GM21528 (cell line): ENCODE results near the gene HARBI1.

Source experiments
- ATAC-seq: cut with Tn5 transposase; IDR thresholded peaks from one replicate; pipeline ENCODE4 v1.9.1; 2021; ENCODE audit warnings: mild to moderate bottlenecking, moderate library complexity; ENCODE audit not compliant: unreplicated experiment, low FRiP score

Gene HARBI1

GRCh38 chr11:46557684-46558151, 59.3 kb downstream of the HARBI1 start:
- ATAC-seq = no peak

- ATAC-seq = no peak
These were observed 61.6 kb downstream of the HARBI1 start for GRCh38 chr11:46555267-46556054.

- ATAC-seq = no peak
These were observed 62.5 kb downstream of the HARBI1 start for GRCh38 chr11:46554213-46555147.

GRCh38 chr11:46553814-46554212, 63.2 kb downstream of the HARBI1 start:
- ATAC-seq = no peak
